Gastrocnemius medialis (tissue), 4 donors: ENCODE data around the gene MBD3. TPM values are rescaled to one million over a fixed set of nuclear protein-coding genes. Genes with fewer than 3 reads are reported as not detected.

Experiments
- ATAC-seq, 2 donors: fragments of 150-250 bp; one replicate each; pipeline ENCODE4 v1.9.1; 2016
- DNase-seq, 2 donors: peaks; one replicate each; pipeline ENCODE4 v3.0.0-alpha.2; 2019
- H3K27ac ChIP-seq, 4 donors: fragments of 200-600 bp; sonication (generic); 1 replicate in 1 of 4; 2 replicates in 3 of 4; pipeline ENCODE4 v1.5.1; 2016 to 2018; ENCODE audit warnings: mild to moderate bottlenecking in 2 of 4, moderate library complexity in 1 of 4
- H3K27me3 ChIP-seq, 3 donors: fragments of 200-600 bp; sonication (generic) in 2 of 3; 1 replicate in 1 of 3; 2 replicates in 2 of 3; pipeline versions ENCODE4 v1.5.1 to v1.6.0; 2016 to 2019; ENCODE audit warnings: mild to moderate bottlenecking in 1 of 3, moderate library complexity in 1 of 3
- H3K36me3 ChIP-seq, 2 donors: fragments of 200-600 bp; sonication (generic) in 1 of 2; one replicate each; pipeline ENCODE4 v1.5.1; 2017 to 2018
- H3K4me1 ChIP-seq, 2 donors: fragments of 200-600 bp; sonication (generic) in 1 of 2; one replicate each; pipeline ENCODE4 v1.5.1; 2016 to 2017; ENCODE audit warnings: mild to moderate bottlenecking in 2 of 2
- H3K4me3 ChIP-seq, 4 donors: fragments of 200-600 bp; sonication (generic) in 3 of 4; 1 replicate in 1 of 4; 2 replicates in 3 of 4; pipeline ENCODE4 v1.5.1; 2016 to 2019; ENCODE audit warnings: mild to moderate bottlenecking in 2 of 4
- H3K9me3 ChIP-seq, 3 donors: fragments of 200-600 bp; sonication (generic) in 2 of 3; 1 replicate in 1 of 3; 2 replicates in 2 of 3; pipeline ENCODE4 v1.5.1; 2016 to 2019
- POLR2A ChIP-seq, 2 donors: fragments of 450-650 bp; IDR thresholded peaks; one replicate each; pipeline ENCODE4 v1.6.1; 2017; ENCODE audit warnings: antibody characterized with exemption in 2 of 2, mild to moderate bottlenecking in 2 of 2, moderate library complexity in 2 of 2
- in situ Hi-C, 4 donors: fragments of 200-750 bp; cut with MboI; loops; one replicate each; pipeline versions ENCODE4 v1.15.0 to v1.8.0; 2017; ENCODE audit warnings: low sequenced_read_pairs in 4 of 4
- intact Hi-C: fragments of 100-400 bp; cut with DNase I; formaldehyde crosslinking; loops from one replicate; pipeline ENCODE4 v1.15.1; 2023; ENCODE audit warnings: low total_unique reads
- total RNA-seq, 4 donors: library from RNA; depleted of rRNA; stranded (reverse); fragments of >200 nt; gene quantifications; one replicate each; pipeline versions ENCODE4 v1.1.0 to v1.2.3, GENCODE V29; 2016
- TF ChIP-seq, protein P1 (sequence below), 5 experiments: fragments of 450-650 bp in 3 of 5; fragments of 200-600 bp in 2 of 5; sonication (generic) in 2 of 5; IDR thresholded peaks in 4 of 5; conservative IDR thresholded peaks in 1 of 5; 1 replicate in 4 of 5; 2 replicates in 1 of 5; pipeline ENCODE4 v1.5.1; 2016 to 2019; ENCODE audit warnings: antibody characterized with exemption in 5 of 5, mild to moderate bottlenecking in 3 of 5, moderate library complexity in 3 of 5

The MBD3 gene
- total RNA-seq, 4 donors from 2014 or later = 66.9 to 147 (median 118) TPM

DNA sequence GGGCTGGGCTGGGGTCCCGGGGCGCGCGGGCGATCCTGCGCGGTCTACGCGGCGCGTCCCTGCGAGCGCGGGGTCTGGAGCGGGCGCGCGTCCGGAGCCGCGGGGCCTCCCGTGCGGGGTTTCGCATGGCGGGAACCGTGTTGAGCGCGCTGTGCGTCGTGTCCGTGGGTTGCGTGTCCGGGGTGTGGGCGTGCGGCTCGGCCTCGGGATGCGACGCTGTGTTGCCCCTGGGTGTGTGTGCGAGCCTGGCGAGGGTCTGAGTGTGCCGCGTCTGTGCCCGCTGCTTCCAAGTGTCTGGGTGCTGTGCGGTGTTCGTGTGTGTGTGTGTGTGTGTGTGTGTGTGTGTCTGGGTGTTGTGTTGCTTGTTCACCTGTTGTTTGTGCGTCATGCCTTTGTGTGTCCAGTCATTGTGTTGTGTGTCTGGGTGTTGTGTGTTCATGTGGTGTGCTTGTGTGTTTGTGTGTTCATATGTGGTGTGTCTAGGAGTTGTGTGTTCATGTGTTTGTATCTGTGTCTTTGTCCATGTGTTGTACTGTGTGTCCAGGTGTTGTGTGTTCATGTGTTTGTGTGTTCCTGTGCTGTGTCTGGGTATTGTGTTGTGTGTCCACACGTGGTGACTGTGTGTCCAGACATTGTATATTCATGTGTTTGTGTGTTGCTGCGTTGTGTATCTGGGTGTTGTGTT is 68.2 kb downstream of the MBD3 start:
- intact Hi-C loops = no loop called here

More for the DNA sequence above, 68.2 kb downstream of the MBD3 start:
- H3K36me3 ChIP-seq = no peaks in the 10 kb centered on the region
- peak overlapping the region in 1 of 4 donors; percentile 8 for H3K4me3 ChIP-seq
- DNase-seq (no peak), ATAC-seq (no peak)
- H3K9me3 ChIP-seq = no peaks in the 10 kb centered on the region
- H3K27ac ChIP-seq = no peak overlapping the region
- no peaks in the 10 kb centered on the region for H3K4me1 ChIP-seq
- H3K27me3 ChIP-seq = peaks cover 34 to 46% (median 38%) of the 10 kb centered on the region in 3 donors
- no peak for TF ChIP-seq POLR2A (IDR thresholded peaks at IDR 0.05)
- TF ChIP-seq, protein P1, sequence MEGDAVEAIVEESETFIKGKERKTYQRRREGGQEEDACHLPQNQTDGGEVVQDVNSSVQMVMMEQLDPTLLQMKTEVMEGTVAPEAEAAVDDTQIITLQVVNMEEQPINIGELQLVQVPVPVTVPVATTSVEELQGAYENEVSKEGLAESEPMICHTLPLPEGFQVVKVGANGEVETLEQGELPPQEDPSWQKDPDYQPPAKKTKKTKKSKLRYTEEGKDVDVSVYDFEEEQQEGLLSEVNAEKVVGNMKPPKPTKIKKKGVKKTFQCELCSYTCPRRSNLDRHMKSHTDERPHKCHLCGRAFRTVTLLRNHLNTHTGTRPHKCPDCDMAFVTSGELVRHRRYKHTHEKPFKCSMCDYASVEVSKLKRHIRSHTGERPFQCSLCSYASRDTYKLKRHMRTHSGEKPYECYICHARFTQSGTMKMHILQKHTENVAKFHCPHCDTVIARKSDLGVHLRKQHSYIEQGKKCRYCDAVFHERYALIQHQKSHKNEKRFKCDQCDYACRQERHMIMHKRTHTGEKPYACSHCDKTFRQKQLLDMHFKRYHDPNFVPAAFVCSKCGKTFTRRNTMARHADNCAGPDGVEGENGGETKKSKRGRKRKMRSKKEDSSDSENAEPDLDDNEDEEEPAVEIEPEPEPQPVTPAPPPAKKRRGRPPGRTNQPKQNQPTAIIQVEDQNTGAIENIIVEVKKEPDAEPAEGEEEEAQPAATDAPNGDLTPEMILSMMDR (IDR thresholded peaks at IDR 0.05 in 4 of 5, conservative IDR thresholded peaks at IDR 0.05 in 1 of 5) = no peak
- in situ Hi-C loops = no loop called here

Other genes with a start within 250 kb of the MBD3 start
- gene NDUFS7, start 209.0 kb downstream of the MBD3 start, total RNA-seq = 100 to 1,000 TPM; 259 to 497 (median 377) TPM
- gene GAMT, start 191.3 kb downstream of the MBD3 start, total RNA-seq = 100 to 1,000 TPM; 269 to 421 (median 373) TPM
- 10 to 100 TPM; 53.7 to 74.1 (median 63.4) TPM for gene DAZAP1, start 185.3 kb downstream of the MBD3 start, total RNA-seq
- gene RPS15, start 154.5 kb downstream of the MBD3 start, total RNA-seq = 1,000 to 10,000 TPM; 2,323 to 3,835 (median 2,607) TPM
- under 1 TPM in 1 of 4 donors, not detected in 3; 0.04 TPM for gene APC2, start 142.7 kb downstream of the MBD3 start, total RNA-seq
- gene C19orf25, start 113.7 kb downstream of the MBD3 start, total RNA-seq = 10 to 100 TPM; 18.7 to 25.7 (median 19.9) TPM
- gene PCSK4, start 102.5 kb downstream of the MBD3 start, total RNA-seq = under 1 TPM; 0.12 to 0.60 (median 0.37) TPM
- 1 to 10 TPM; 1.1 to 2.3 (median 1.5) TPM for gene REEP6, start 101.7 kb downstream of the MBD3 start, total RNA-seq
- 1 to 10 TPM in 3 of 4 donors, under 1 TPM in 1; 0.41 to 6.5 (median 3.0) TPM for gene ADAMTSL5, start 79.8 kb downstream of the MBD3 start, total RNA-seq
- gene PLK5, start 68.8 kb downstream of the MBD3 start, total RNA-seq = not detected
- 1 to 10 TPM; 2.4 to 7.9 (median 5.3) TPM for gene MEX3D, start 24.5 kb downstream of the MBD3 start, total RNA-seq
- 100 to 1,000 TPM; 106 to 173 (median 154) TPM for gene UQCR11, start 12.6 kb upstream of the MBD3 start, total RNA-seq
- 10 to 100 TPM; 22.0 to 58.6 (median 42.5) TPM for gene TCF3, start 59.8 kb upstream of the MBD3 start, total RNA-seq
- not detected for gene ONECUT3, start 160.6 kb upstream of the MBD3 start, total RNA-seq
- under 1 TPM in 2 of 4 donors, not detected in 2; 0.09 to 0.24 TPM for gene ATP8B3, start 219.4 kb upstream of the MBD3 start, total RNA-seq